Measurements from ENCODE around the gene THAP3.

Gene THAP3

GRCh38 chr1:6613361-6614018, 11.2 kb upstream of the THAP3 start, which contains the start of gene PHF13:
TSS of gene PHF13 (plus strand) at chr1:6613731. CDS start at chr1:6614067, 336 bp downstream.
- DNase-seq: peak; percentile 98

GRCh38 chr1:6614019-6614928, 10.4 kb upstream of the THAP3 start:
- DNase-seq: no peak

GRCh38 chr1:6614929-6615785, 9.5 kb upstream of the THAP3 start:
- no peak for DNase-seq

GRCh38 chr1:6619045-6619444, 5.6 kb upstream of the THAP3 start:
- no peak for DNase-seq

- no peak for DNase-seq
Observed at GRCh38 chr1:6621429-6622391, 3.0 kb upstream of the THAP3 start.

- DNase-seq: no peak
Observed at GRCh38 chr1:6622396-6623152, 2.1 kb upstream of the THAP3 start.

GRCh38 chr1:6623269-6623965, 1.3 kb upstream of the THAP3 start:
- no peak for DNase-seq

GRCh38 chr1:6625584-6626149, 999 bp downstream of the THAP3 start:
- no peak for DNase-seq

GRCh38 chr1:6627031-6627430, 2.4 kb downstream of the THAP3 start:
- no peak for DNase-seq

GRCh38 chr1:6627841-6628545, 3.3 kb downstream of the THAP3 start:
- no peak for DNase-seq

GRCh38 chr1:6628971-6629479, 4.4 kb downstream of the THAP3 start:
- DNase-seq: no peak

GRCh38 chr1:6630027-6630426, 5.4 kb downstream of the THAP3 start:
- DNase-seq: no peak

GRCh38 chr1:6631058-6631457, 6.4 kb downstream of the THAP3 start:
- no peak for DNase-seq

- no peak for DNase-seq
Observed at GRCh38 chr1:6632588-6633514, 8.2 kb downstream of the THAP3 start.

GRCh38 chr1:6634371-6635052, 9.8 kb downstream of the THAP3 start:
- DNase-seq: no peak

GRCh38 chr1:6635161-6635909, 10.7 kb downstream of the THAP3 start:
- DNase-seq: no peak

All from GOT3 (cell line).